NT2/D1 (cell line): Measurements from ENCODE around the gene POU3F3.

Experiments used
- SUZ12 ChIP-seq: IDR thresholded peaks from 2 replicates; pipeline ENCODE4 v1.6.1; 2011; ENCODE audit not compliant: insufficient read length, insufficient read depth; ENCODE audit errors: extremely low read depth
- YY1 ChIP-seq: IDR thresholded peaks from 2 replicates; pipeline ENCODE4 v1.6.1; 2011; ENCODE audit not compliant: insufficient read length, insufficient read depth
- ZNF274 ChIP-seq: IDR thresholded peaks from 2 replicates; pipeline ENCODE4 v1.6.1; 2011; ENCODE audit warnings: mild to moderate bottlenecking, low read depth, low read length

GRCh38 chr2:104885119-104885782 lies 31.3 kb downstream of the POU3F3 start:
- no peak for TF ChIP-seq SUZ12
- TF ChIP-seq YY1 = no peak
- TF ChIP-seq ZNF274 = no peak
